Activated naive CD4-positive, alpha-beta T cell treated with Interleukin-2 at 50 U/mL for 16 hours (primary cell): ENCODE measurements around the gene LRRC37A.
"Not testable (repeated sequence)": the region's sequence is repeated elsewhere in the genome, so short reads cannot be mapped to it uniquely, and the experiment has no call there.

Experiments used
- DNase-seq: peaks from one replicate; pipeline ENCODE4 v3.0.0-alpha.2; 2020

The LRRC37A gene

DNA sequence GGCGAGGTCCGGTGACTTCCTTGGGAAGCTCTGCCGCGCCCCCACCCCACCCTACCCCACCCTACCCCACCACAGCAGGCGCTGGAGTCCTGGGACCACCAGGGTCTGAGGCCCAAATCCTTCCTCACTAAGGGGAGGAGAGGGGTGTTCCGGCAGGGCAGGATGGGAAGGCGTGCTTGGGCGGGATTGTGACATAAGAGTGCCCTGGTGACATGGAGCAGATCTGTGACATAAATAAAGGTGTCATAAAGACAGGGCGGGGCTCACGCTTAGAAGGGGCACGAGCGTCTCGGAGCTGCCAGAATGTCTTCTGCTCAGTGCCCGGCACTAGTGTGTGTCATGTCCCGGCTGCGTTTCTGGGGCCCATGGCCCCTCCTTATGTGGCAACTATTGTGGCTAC, at the start of gene LRRC37A:
LRRC37A (plus strand) TSS at position 301 of the 400 bp plus-strand sequence; CDS start at position 304, 3 bp downstream.
- not testable (repeated sequence) for DNase-seq

DNA sequence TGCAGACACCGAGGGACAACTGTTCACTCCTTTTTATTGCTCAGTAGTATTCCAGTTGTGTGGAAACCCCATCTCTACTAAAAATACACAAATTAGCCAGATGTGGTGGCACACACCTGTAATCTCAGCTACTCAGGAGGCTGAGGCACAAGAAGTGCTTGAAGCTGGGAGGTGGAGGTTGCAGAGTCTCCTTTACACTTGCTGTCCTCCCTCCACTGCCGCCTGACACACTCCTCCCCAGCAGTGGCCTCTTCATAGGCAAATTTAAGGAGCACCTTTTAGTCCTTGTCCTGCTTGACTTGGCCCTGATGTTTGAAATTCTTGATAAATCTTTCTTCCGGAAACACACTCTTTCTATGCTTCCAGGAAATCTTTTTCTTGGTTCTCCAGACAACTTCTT, 45.8 kb upstream of the LRRC37A start:
- not testable (repeated sequence) for DNase-seq

DNA sequence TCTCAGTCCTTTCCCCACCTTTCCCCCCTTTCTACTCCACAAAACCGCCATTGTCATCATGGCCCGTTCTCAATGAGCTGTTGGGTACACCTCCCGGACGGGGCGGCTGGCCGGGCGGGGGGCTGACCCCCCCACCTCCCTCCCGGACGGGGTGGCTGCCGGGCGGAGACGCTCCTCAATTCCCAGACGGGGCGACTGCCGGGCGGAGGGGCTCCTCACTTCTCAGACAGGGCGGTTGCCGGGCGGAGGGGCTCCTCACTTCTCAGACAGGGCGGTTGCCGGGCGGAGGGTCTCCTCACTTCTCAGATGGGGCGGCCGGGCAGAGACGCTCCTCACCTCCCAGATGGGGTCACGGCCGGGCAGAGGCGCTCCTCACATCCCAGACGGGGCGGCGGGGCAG, 42.1 kb upstream of the LRRC37A start:
- DNase-seq, result not testable (repeated sequence)

GRCh38 chr17:46253722-46254121, 41.2 kb upstream of the LRRC37A start:
- peak; percentile 84 for DNase-seq

DNA sequence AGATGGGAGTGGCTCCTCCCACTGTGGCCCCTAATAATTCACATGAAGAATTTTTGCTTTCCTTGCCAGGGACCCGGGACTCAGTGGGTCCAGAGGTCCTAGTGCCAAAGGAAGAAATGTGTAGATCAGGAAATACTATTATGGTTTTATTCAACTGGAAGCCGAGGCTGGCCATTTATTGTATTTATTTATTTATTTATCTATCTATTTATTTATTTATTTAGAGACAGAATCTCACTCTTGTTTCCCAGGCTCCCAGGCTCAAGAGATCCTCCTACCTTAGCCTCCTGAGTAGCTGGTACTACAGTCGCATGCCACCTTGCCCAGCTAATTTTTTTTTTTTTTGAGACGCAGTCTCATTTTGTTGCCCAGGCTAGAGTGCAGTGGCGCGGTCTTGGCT, 40.7 kb upstream of the LRRC37A start:
- not testable (repeated sequence) for DNase-seq

DNA sequence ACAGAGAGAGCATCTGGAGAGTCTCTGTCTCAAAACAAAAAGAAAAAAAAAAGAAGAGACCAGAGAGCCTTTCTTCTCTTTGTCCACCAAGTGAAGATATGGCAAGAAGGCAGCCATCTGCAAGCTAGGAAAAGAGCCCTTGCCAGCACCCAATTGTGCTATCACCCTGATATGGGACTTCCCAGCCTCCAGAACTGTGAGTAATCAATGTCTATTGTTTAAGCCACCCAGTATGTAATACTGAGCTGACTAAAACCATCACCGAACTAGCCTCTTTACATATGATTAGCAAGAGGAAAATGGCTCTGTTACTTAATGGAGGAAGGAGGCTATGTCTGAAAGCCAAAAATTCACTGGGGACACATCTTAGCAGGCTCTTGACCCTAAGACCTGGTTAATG, 38.6 kb upstream of the LRRC37A start:
- not testable (repeated sequence) for DNase-seq

- not testable (repeated sequence) for DNase-seq
These were observed 34.9 kb upstream of the LRRC37A start for GRCh38 chr17:46259845-46260661.

- no peak for DNase-seq
These were observed 32.7 kb upstream of the LRRC37A start for GRCh38 chr17:46262271-46262670.

DNA sequence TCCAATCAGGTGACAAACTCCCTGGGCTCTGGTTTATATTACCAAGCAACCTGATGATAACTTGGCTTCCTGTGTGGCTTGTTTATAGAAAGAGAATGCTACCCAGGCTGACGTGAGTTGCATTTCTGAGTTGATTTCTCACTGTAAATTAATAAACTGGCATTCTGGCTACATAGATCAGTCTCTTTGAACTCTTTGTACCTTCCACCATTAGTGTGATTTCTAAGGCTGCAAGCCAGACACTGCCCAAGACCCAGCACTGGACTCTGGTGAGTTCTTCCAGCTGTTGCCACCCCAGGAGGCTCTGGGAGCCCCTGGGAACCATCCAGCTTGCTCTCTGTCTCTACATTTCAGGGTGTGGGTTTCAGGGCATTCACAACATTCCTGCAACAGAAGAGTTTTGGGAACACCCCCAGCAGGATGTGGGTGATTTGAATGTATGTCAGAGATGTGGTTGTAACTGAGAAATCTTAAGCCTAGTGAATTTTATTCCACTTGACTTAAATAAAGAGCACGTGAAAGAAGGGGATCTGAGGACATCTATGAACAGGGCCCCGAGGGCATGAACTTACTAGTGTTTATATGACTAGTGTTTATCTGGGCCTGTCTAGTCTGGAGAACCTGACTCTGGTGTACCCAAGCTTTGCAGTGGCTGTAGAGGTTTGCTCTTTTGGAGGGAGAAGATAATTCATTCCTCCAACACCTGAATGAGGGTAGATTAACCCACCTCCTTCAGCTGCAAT, 30.3 kb upstream of the LRRC37A start:
- no peak for DNase-seq

- DNase-seq, result not testable (repeated sequence)
These were observed 28.8 kb upstream of the LRRC37A start for GRCh38 chr17:46266063-46266655.

DNA sequence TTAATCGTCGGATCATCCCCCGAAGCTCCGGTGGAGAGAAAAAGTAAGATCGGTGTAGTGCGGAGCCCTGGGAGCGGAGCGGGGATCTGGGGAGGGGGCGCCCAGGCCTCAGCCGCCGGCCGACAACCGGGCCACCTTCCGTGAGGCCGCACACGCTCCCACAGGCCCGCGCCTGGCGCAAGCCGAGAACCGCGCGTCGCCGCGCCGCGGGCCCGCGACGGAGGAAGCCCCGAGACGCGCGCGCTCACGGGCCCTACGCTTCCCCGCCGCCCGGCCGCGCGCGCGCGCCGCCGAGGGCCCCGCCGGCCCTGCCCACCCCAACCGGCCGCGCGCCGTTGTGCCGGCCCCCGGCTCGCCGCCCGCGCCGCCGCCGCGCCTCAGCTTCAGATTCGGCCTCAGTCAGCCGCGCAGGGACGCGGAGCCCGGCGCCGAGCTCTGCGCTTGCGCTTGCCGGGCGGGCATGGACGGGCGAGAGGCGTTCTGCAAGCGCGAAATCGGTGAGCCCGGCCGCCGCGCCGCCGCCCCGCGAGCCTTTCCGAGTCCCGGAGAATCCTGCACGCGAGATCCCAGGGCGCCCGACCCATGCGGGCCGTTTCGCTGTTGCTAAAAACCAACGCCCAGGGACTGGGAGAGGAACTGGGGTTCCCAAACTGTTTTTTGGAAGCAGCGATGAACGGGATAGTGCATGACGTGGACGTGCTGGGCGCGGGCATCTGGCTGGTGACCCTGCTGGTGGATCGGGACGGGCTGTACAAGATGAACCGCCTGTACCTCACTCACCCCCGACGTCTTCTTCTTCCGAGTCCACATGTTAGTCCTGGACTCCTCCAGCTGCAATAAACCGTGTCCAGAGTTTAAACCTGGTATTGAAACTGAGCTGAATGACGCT, 28.0 kb upstream of the LRRC37A start:
- peak; percentile 89 for DNase-seq

DNA sequence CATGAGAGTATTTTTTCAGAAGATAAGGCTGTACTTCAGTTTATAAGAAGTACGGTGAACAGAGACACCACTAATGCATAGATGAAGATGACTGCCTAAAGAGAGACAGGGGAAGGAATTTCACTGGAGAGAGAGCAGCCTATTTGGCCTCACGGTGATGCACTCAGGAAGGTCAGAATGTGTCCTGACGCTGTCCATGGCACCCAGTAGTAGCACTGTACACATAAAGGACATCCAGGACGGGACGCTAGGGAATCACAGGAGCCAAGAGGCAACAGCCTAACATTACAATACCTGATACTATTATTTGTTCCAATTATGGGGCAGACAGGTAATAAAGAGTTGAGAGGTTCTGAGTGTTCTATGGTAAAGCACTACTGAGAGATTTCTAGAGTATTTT, 24.9 kb upstream of the LRRC37A start:
- no peak for DNase-seq

DNA sequence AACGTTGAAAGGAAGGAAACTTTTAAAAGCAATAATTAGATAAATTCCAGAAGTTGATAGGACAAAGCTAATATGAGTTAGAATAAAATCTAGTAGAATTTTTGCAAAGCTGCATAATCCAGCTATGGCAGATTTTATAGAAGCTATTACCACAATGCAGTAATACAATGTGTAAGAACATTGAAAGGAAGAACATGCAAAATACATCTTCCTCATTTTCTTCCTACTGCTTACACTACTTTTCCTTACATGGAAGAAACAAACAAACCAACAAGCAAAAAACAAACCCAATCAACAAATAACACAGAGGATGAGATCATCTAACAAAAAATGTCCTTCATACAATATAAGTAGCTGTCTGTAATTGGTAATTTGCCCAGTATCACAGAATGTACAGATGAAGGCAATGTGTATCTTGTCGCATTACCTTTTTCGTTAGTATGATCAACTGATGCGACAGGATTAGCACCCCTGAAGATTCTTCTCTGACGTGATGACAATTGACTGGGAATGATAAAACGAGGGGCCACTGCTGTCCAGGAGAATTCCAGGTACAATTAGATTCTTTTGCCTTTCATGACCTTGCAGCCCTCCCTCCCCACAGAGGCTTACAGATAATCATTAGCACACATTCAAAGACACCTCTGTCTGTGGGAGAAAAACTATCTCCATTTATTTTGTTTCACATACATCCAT, 21.2 kb upstream of the LRRC37A start:
- DNase-seq, result no peak

DNA sequence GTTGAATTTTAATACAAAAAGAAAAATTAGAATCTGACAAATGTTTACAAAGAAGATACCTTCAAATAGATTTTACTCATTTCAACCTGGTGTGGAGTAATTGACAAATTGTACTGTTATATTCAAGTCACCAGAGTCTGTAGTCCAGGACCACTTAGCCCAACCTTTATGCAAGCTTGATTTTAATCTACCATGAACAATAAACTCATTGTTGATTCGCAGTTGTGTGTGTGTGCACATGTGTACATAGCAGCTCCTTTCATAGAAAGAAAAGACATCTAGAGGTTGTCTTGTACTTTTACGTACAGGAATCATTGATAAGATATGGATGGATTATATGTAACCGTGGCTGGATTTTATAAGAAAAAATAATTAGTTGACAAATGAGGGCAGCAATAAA, 20.7 kb upstream of the LRRC37A start:
- DNase-seq, result no peak

DNA sequence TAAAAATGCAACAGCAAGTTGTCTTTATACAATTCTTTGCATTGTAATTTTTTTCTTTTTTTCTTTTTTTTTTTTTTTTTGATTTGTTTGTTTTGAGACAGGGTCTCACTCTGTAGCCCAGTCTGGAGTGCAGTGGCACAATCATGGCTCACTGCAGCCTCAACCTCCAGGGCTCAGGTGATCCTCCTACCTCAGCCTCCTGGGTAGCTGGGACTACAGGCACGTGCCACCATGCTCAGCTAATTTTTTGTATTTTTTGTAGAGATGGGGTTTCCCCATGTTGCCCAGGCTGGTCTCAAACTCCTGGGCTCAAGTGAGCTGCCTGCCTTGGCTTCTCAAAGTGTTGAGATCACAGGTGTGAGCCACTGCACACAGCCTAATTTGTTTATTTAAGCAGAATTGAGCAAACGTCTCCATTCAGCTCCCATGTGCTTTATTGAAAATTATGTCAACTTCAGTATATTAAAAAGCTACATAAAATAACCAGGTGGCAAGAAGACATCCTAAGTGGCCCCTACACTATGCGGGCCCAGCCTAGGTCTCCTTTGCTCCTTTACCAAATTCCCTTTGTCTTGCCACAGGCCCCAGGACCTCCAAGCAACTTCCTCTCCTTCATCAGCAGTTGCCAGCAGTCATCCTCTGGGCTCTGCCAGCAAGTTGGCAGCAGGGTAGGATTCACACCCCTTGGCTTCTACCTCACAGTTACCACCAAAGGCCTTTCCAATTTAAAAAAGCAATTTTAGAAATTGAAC, 18.0 kb upstream of the LRRC37A start:
- not testable (repeated sequence) for DNase-seq

GRCh38 chr17:46281336-46281735, 13.6 kb upstream of the LRRC37A start:
- DNase-seq, result not testable (repeated sequence)

DNA sequence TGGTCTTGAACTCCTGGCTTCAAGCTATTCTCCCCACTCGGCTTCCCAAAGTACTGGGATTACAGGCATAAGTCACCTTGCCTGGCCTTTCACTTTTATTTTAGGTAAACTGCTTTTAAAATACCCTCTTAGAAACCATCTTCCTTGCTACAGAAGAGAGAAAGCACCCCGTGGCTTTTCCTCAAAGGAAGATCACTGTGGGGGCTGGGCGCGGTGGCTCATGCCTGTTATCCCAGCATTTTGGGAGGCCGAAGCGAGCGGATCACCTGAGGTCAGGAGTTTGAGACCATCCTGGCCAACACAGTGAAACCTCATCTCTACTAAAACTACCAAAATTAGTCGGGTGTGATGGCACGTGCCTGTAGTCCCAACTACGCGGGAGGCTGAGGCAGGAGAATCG, 12.3 kb upstream of the LRRC37A start:
- DNase-seq, result not testable (repeated sequence)

DNA sequence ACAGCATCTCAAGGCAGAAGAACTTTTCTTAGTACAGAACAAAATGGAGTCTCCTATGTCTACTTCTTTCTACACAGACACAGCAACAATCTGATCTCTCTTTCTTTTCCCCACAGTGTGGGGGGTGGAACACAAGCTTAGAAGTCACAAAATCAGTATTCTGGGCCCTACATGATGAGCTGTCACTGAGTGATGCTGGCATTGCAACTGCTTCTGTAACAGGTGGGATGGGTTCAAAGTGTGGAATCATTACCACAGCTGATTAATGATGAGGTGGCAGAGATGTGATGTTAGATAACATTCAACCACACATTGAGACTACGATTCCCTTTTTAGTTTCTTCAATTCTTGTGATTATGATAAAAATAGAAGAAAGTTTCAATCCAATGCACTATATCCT, 10.5 kb upstream of the LRRC37A start:
- DNase-seq, result peak; percentile 62

DNA sequence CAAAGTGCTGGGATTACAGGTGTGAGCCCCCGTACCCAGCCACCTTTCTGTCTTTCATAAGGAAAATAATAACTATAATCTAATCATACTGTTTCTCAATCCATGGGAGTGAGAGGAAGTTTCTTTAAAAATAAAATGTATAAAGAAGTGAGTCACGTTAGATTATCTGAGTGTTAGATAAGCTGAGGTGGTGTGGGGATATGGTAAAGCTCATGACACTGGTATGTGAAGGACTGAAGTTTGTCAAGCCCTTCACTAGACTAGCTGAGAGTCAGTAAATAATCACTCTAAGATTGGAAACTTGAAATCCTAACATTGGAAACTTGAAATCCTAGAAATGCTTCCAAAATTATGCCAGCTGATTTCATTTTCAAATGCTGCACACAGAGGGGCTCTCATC, 9.4 kb upstream of the LRRC37A start:
- not testable (repeated sequence) for DNase-seq

DNA sequence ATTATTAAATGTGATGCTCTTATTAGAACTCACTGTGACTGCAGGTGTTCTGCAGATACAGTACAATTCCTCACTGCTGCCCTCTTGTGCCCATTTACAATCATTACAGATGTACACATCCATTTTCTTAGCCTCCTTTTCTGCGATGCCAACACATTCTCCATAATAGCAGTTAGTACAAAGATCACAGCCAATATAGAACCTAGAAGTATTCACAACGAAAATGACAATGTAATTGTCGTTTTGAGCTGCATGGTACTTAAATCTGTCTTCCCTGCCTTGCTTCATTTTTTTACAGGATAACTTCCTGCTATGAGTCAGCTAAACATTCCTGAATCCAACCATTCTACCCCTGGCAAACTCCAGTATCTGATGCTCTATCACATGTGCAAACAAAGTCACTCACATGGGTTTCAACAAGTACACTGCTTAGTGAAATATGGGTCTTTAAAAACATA, 8.1 kb upstream of the LRRC37A start:
- DNase-seq, result peak; percentile 50

DNA sequence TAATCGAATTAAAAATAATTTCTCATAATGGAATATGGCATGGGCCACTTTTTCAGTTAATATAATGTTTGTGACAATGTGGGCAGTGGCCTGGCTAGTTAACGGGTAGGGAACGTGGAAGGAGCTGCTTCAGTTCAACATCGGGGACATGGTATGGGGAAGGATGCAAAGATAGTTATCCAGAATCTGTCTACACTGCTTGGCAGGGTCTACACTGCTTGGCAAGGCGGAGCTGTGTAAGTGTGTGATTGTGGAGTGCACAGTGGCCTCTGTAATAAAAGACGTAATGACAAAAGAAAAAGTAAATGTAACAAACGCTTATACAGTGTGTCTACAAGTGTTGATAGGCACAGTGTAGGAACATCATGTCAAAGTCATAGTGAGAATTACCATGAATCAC, 7.3 kb upstream of the LRRC37A start:
- not testable (repeated sequence) for DNase-seq
